Right renal cortex interstitium (tissue), 3 donors: ENCODE data around the gene DGKG. TPM values are rescaled to one million over a fixed set of nuclear protein-coding genes. Genes with fewer than 3 reads are reported as not detected.

ENCODE experiments used
- DNase-seq, 3 donors: peaks; one replicate each; pipeline ENCODE4 v3.0.0-alpha.2; 2013; ENCODE audit warnings: low read depth in 3 of 3, low spot score in 2 of 3
- polyA plus RNA-seq, 3 donors: library from polyadenylated mRNA; unstranded; fragments of 120-200 nt; gene quantifications; one replicate each; pipeline ENCODE4 v1.2.1, GENCODE V29; 2013; ENCODE audit not compliant: insufficient read length in 3 of 3

Gene DGKG
- polyA plus RNA-seq, 3 donors: 0.44 to 0.78 (median 0.71) TPM

- DNase-seq: no peak
Observed at GRCh38 chr3:186247821-186248814, 113.9 kb downstream of the DGKG start.

DNA sequence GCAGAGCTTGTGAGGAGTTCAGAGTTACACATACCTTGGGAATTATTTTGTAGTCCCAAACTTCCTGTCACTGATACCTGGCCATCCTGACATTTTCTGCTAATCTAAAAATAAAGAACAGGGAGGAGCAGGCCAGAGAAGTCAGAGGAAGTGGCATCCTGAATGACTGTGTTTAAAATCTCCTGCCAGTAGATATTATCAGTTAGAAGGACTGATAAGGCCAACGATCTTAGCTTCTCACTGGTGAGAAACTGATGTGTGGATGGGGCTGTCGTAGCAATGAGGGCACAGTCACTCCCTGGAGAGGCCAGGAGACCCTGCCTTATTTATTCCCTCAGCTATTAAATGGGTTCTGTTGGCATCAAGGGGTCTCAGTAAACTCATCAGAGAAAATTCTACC, 115.1 kb downstream of the DGKG start:
- DNase-seq: no peak

- DNase-seq: no peak
Observed at GRCh38 chr3:186244016-186244415, 118.0 kb downstream of the DGKG start.

- DNase-seq: no peak
Observed at GRCh38 chr3:186241910-186242821, 119.9 kb downstream of the DGKG start.

GRCh38 chr3:186239321-186239720, 122.7 kb downstream of the DGKG start:
- DNase-seq: no peak

GRCh38 chr3:186237915-186238314, 124.1 kb downstream of the DGKG start:
- no peak for DNase-seq

DNA sequence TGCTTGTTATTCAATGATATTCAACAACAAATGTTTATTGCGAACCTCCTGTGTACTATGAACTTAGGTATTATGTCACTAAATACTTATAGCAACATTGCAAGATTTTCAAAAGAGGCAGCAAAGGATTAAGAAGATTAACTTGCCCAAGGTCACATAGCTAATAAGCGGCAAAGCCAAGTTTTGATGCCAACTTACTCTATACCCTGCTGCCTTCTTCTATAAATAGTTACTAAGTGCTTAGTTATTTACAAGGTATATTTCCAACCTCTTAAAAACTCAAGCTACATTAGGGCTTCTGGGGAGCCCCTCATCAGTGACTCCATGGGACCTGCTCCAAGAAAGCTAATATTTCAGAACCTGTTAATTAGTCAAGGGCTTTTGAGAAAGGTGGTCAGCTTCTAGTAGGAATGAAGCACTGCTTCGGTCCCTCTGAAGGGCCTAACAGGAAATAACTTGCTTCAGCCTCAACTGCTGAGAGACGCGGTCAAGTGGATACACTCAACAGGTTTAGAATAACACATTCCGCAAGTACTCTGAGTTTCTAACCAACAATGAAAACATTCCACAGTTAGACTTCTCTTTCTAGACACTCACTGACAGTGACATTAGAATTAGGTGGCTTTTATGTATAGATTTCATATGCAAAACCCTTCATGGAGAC, 125.5 kb downstream of the DGKG start:
- no peak for DNase-seq

- no peak for DNase-seq
Observed at GRCh38 chr3:186235554-186235953, 126.5 kb downstream of the DGKG start.

DNA sequence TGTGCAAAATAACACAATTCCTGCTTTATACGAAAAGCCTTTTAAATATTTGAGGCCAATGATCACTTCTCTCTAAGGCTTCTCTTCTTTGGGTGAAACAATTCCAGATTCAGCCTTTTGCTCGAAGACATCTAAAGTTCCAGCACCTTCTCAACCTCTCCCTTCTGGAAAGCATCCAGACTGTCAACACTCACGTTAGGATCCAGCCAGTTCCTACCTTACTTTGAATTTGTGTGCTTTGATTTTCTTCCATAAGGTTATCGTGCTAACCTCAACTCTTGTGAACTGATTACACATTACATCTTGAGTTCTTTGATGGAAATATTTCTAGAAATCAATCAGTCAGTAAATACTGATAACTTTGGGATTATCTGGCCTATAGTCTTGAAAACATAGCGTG, 127.9 kb downstream of the DGKG start:
- no peak for DNase-seq

DNA sequence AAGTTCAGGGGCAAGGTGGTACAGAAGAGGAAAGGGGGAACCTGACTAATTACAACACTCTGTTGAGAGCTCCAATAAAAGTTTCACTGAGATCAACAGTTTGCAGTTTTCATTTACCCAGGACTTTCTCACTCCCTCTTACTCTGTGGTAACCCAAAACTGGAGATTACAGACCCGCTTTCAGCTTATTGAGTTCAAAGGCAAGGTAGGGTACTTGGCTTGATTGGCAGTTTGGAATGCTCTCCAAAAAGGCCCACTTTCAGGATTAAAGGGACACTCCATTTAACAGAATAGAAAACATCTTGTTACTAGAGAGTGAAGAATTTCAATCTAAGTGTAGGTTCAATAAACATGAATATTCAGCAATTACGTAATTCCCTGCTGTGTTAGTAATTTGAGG, 135.6 kb downstream of the DGKG start:
- DNase-seq: no peak

GRCh38 chr3:186225603-186226002, 136.4 kb downstream of the DGKG start:
- no peak for DNase-seq

DNA sequence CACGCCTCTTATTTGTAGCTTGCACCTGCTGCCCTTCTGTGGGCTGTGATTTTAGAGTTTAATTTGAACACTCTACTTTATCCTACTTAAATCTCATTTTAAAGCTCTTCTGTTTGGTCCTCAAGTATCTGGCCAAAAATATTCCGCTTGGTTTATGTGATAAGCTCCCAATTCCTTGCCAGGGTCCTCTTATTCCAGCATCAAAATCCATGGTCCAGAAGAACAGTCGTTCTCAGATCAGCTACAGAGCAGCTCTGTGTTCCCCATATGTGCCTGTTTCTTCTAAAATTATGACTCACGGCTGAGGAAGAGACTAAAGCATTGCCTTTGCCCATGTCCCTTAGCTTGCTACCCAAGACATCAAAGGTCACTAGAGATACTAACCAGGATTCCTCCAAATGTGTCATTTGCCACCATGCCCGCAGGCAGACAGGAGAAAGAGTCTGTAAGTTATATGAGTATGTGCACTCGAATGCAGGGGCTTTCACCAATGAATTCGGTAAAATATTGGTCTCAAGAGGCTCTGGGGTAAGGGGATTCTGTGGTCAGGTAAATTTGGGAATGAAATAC, 137.9 kb downstream of the DGKG start:
- no peak for DNase-seq

GRCh38 chr3:186223476-186223875, 138.6 kb downstream of the DGKG start:
- DNase-seq: no peak

DNA sequence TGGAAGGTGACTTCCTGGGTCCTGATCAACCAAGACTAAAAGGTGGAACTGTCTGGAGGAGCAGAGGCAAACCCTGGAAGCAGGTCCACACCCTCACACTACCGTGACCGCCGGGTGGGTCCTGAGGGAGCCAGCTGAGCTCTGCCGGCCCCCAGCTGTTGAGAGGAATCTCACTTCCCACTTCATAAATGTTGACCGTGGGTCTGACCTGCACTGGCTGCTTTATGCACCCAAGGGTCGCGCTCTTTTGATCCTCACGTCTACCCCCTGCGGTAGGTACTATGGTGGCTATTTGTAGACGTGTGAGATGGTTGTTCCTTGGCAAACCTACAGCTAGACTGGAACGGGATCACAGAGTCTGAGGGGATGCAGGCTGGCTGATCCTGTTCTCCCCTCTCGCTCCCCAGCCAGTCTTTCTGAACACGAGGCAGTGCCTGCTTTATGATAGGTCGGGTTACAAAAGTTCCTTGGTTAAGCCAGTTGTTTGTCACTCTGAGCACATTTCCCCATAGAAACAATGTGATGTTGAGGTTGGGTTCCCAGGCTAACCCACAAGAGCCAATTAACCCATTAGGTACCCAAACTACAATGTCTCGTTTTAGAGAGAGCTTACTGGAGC, 140.2 kb downstream of the DGKG start:
- no peak for DNase-seq

GRCh38 chr3:186220911-186221645, 141.0 kb downstream of the DGKG start:
- no peak for DNase-seq

- no peak for DNase-seq
Observed at GRCh38 chr3:186220365-186220764, 141.7 kb downstream of the DGKG start.

DNA sequence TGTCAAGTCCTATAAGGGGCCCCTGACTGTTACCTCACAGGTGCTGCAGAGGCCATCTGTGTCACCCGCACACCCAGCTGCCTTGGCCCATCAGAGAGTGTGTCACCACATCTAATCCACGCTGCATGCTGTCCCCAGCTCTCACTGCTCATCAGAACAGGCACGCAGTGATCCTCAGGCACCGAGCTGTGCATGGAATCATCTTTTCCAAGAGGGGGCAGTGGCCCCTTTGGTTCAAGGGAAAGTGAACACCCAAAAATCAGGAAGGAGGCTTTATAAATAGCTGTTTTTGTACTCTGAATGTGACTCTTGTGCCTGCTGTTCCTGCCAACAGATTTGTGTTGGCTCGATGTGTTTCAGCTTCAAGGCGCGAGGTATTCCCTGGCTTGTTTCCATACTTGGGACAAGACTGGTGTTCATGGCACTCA, 142.8 kb downstream of the DGKG start:
- no peak for DNase-seq

DNA sequence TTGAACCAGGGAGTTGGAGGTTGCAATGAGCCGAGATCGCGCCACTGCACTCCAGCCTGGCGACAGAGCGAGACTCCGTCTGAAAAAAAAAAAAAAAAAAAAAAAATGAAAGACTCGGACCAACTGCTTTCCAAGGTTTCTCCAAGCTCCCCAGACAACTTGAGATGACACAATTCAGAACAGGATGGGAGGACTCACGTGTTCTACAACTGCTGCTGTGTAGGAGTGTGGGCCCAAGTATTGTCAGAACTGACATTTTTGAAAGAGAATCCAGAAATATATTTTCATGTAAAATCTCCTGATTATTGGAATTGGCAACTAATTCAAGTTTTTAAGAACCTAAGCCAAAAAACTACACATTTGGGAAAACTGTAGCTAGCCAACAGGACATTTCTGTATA, 143.6 kb downstream of the DGKG start:
- no peak for DNase-seq

DNA sequence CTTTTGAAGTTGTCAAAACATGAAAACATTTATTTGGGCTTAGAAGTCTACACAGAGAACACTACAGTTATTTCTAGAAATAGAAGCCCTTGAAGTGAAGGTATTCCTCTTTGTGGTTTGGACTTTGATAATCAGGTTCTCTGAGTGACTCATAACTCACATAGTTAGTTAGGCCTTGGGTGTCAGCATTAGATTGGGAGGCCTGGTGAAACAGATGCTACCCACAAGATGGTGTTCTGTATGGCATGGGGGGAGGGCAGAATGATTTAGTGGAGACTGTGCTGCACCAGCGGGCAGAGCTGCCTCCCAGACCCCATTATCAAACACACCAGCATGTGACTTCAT, 144.2 kb downstream of the DGKG start:
- DNase-seq: no peak
